H1 (cell line): ENCODE measurements around the gene FBXL17. TPM values are rescaled to one million over a fixed set of nuclear protein-coding genes. Genes with fewer than 3 reads are reported as not detected.

ENCODE experiments used
- CTCF ChIA-PET: fragments of 300-600 bp; sonication (Branson Sonifier 250); formaldehyde crosslinking; loops from one replicate; lab custom pipeline; 2021; ENCODE audit not compliant: partially characterized antibody; lab: Charles Lee
- POLR2A ChIA-PET: fragments of 300-600 bp; sonication (Branson Sonifier 250); formaldehyde crosslinking; loops from one replicate; lab custom pipeline; 2021; ENCODE audit warnings: inconsistent platforms; ENCODE audit not compliant: partially characterized antibody; lab: Charles Lee
- DNase-seq, 2 experiments: peaks; one replicate each; pipeline versions ENCODE4 v3.0.0 to v3.0.0-alpha.2; 2010 to 2022; ENCODE audit warnings: low spot score in 2 of 2, low read depth in 1 of 2, mixed read lengths in 1 of 2
- FAIRE-seq: peaks from 2 replicates; lab custom pipeline; 2011; peaks lifted over from hg19 to GRCh38; lab: Jason Lieb, UNC
- H2AFZ ChIP-seq: 2 replicates; pipeline ENCODE4 v1.8.1; 2012; ENCODE audit warnings: low read length, inconsistent platforms
- H2AK5ac ChIP-seq: 2 replicates; pipeline ENCODE4 v1.6.1; 2013; ENCODE audit warnings: low read depth, low read length
- H2BK120ac ChIP-seq: replicated peaks from 2 replicates; pipeline ENCODE3; 2013; ENCODE audit warnings: low read depth, low read length, inconsistent platforms
- H2BK12ac ChIP-seq: 2 replicates; pipeline ENCODE4 v1.6.1; 2013; ENCODE audit warnings: low read depth, low read length
- H2BK15ac ChIP-seq: 2 replicates; pipeline ENCODE4 v1.6.1; 2013; ENCODE audit warnings: low read length
- H2BK20ac ChIP-seq: 2 replicates; pipeline ENCODE4 v1.6.1; 2013; ENCODE audit warnings: low read length
- H2BK5ac ChIP-seq: 2 replicates; pipeline ENCODE4 v1.6.1; 2013; ENCODE audit warnings: low read depth, low read length
- H3K14ac ChIP-seq: 2 replicates; pipeline ENCODE4 v1.6.1; 2013; ENCODE audit warnings: inconsistent platforms; ENCODE audit not compliant: insufficient read length
- H3K18ac ChIP-seq: 2 replicates; pipeline ENCODE4 v1.6.1; 2013; ENCODE audit warnings: low read length; ENCODE audit errors: extremely low read depth
- H3K23ac ChIP-seq: 2 replicates; pipeline ENCODE4 v1.6.1; 2013; ENCODE audit warnings: inconsistent platforms; ENCODE audit not compliant: insufficient read length
- H3K23me2 ChIP-seq: 2 replicates; pipeline ENCODE4 v1.6.1; 2013; ENCODE audit warnings: low read depth, low read length
- H3K27ac ChIP-seq: 2 replicates; pipeline ENCODE4 v1.6.1; 2011; ENCODE audit warnings: low read depth, low read length, inconsistent platforms
- H3K27me3 ChIP-seq, 4 experiments: replicated peaks in 1 of 4; 1 replicate in 1 of 4; 2 replicates in 3 of 4; pipeline versions ENCODE4 v1.6.1 to v1.8.1; 2011 to 2013; ENCODE audit warnings: low read length in 3 of 4, mild to moderate bottlenecking in 3 of 4, inconsistent platforms in 2 of 4, mixed read lengths in 2 of 4, moderate library complexity in 1 of 4; ENCODE audit not compliant: control insufficient read depth in 3 of 4, insufficient read depth in 3 of 4; ENCODE audit errors: extremely low read depth in 1 of 4
- H3K36me3 ChIP-seq, 4 experiments: 2 replicates each; pipeline versions ENCODE4 v1.6.1 to v1.8.1; 2011 to 2013; ENCODE audit warnings: mild to moderate bottlenecking in 4 of 4, low read length in 3 of 4, moderate library complexity in 2 of 4, control low read depth in 1 of 4, inconsistent platforms in 1 of 4; ENCODE audit not compliant: insufficient read depth in 4 of 4, control insufficient read depth in 2 of 4
- H3K4ac ChIP-seq: replicated peaks from 2 replicates; pipeline ENCODE3; 2013; ENCODE audit warnings: low read length, low read depth, mixed read lengths, inconsistent platforms; ENCODE audit not compliant: insufficient read length
- H3K4me1 ChIP-seq, 4 experiments: replicated peaks in 1 of 4; 1 replicate in 1 of 4; 2 replicates in 3 of 4; pipeline versions ENCODE4 v1.6.1 to v1.8.1; 2011 to 2013; ENCODE audit warnings: low read length in 3 of 4, inconsistent platforms in 2 of 4, mixed read lengths in 1 of 4; ENCODE audit not compliant: insufficient read depth in 4 of 4, control insufficient read depth in 3 of 4
- H3K4me2 ChIP-seq, 2 experiments: 2 replicates each; pipeline versions ENCODE4 v1.6.1 to v1.8.1; 2011 to 2013; ENCODE audit warnings: low read depth in 2 of 2, low read length in 2 of 2, control low read depth in 1 of 2, inconsistent platforms in 1 of 2, mild to moderate bottlenecking in 1 of 2; ENCODE audit not compliant: insufficient read depth in 1 of 2
- H3K4me3 ChIP-seq, 4 experiments: fragments of 200-600, 300-600 bp in 1 of 4; sonication (generic), shearing (Covaris generic), sonication (Bioruptor Twin) in 1 of 4; 2 replicates each; pipeline versions ENCODE4 v1.5.1 to v1.8.1; 2011 to 2016; ENCODE audit warnings: low read length in 4 of 4, low read depth in 3 of 4, control low read depth in 2 of 4, inconsistent platforms in 2 of 4, mild to moderate bottlenecking in 2 of 4, mixed read lengths in 1 of 4, moderate library complexity in 1 of 4; ENCODE audit not compliant: insufficient read depth in 2 of 4; ENCODE audit errors: extremely low read depth in 1 of 4
- H3K56ac ChIP-seq: replicated peaks from 2 replicates; pipeline ENCODE3; 2013; ENCODE audit warnings: low read depth, mild to moderate bottlenecking, mixed read lengths, low read length, inconsistent platforms; ENCODE audit not compliant: insufficient read length
- H3K79me1 ChIP-seq: 2 replicates; pipeline ENCODE4 v1.6.1; 2013; ENCODE audit warnings: low read depth, low read length, control low read depth
- H3K79me2 ChIP-seq, 2 experiments: 2 replicates each; pipeline versions ENCODE4 v1.6.1 to v1.8.1; 2012 to 2013; ENCODE audit warnings: low read length in 2 of 2, mild to moderate bottlenecking in 2 of 2, inconsistent platforms in 1 of 2; ENCODE audit not compliant: insufficient read depth in 2 of 2, control insufficient read depth in 1 of 2
- H3K9ac ChIP-seq, 4 experiments: replicated peaks in 1 of 4; 1 replicate in 1 of 4; 2 replicates in 3 of 4; pipeline versions ENCODE4 v1.6.1 to v1.8.1; 2011 to 2013; ENCODE audit warnings: low read depth in 3 of 4, low read length in 3 of 4, control low read depth in 2 of 4, mild to moderate bottlenecking in 2 of 4, moderate library complexity in 2 of 4, inconsistent platforms in 1 of 4; ENCODE audit errors: extremely low read depth in 1 of 4
- H3K9me3 ChIP-seq, 2 experiments: 2 replicates each; pipeline versions ENCODE4 v1.6.1 to v1.8.1; 2012 to 2013; ENCODE audit warnings: mild to moderate bottlenecking in 2 of 2, moderate library complexity in 2 of 2, control low read depth in 1 of 2, inconsistent platforms in 1 of 2, low read depth in 1 of 2, low read length in 1 of 2, mixed read lengths in 1 of 2; ENCODE audit not compliant: insufficient read depth in 2 of 2
- H4K20me1 ChIP-seq, 2 experiments: replicated peaks in 1 of 2; 2 replicates each; pipeline versions ENCODE3 to v1.8.1; 2011 to 2013; ENCODE audit warnings: inconsistent platforms in 2 of 2, low read length in 2 of 2, mild to moderate bottlenecking in 1 of 2; ENCODE audit not compliant: insufficient read depth in 2 of 2, control insufficient read depth in 1 of 2
- H4K5ac ChIP-seq: 2 replicates; pipeline ENCODE4 v1.6.1; 2013; ENCODE audit warnings: low read length, low read depth, mixed read lengths, inconsistent platforms; ENCODE audit not compliant: insufficient read length
- H4K8ac ChIP-seq: 2 replicates; pipeline ENCODE4 v1.8.0; 2013; ENCODE audit warnings: mild to moderate bottlenecking, moderate library complexity, low read length, inconsistent platforms; ENCODE audit not compliant: insufficient read depth; ENCODE audit errors: extremely low read depth
- H4K91ac ChIP-seq: replicated peaks from 2 replicates; pipeline ENCODE3; 2013; ENCODE audit warnings: low read length, mixed read lengths, inconsistent platforms; ENCODE audit not compliant: insufficient read length
- BACH1 ChIP-seq: IDR thresholded peaks from 2 replicates; pipeline ENCODE4 v1.6.1; 2012; ENCODE audit warnings: low read length, improper control_type of control experiment
- CBX5 ChIP-seq: fragments of 300-800, 300-1000 bp; sonication (generic); IDR thresholded peaks from 2 replicates; pipeline ENCODE4 v1.7.1; 2016; ENCODE audit warnings: antibody characterized with exemption, low read length, low read depth
- CHD2 ChIP-seq: IDR thresholded peaks from 2 replicates; pipeline ENCODE4 v1.6.1; 2012; ENCODE audit warnings: low read length, improper control_type of control experiment
- CTBP2 ChIP-seq: IDR thresholded peaks from 2 replicates; pipeline ENCODE4 v1.7.0; 2011; ENCODE audit warnings: borderline replicate concordance, mild to moderate bottlenecking, moderate library complexity, mixed read lengths, low read length; ENCODE audit not compliant: insufficient read depth, insufficient read length
- GABPA ChIP-seq: IDR thresholded peaks from 2 replicates; pipeline ENCODE4 v1.6.1; 2011; ENCODE audit warnings: mild to moderate bottlenecking, low read length, moderate library complexity, borderline replicate concordance; ENCODE audit not compliant: insufficient read depth
- JUND ChIP-seq: IDR thresholded peaks from 2 replicates; pipeline ENCODE4 v1.6.1; 2011; ENCODE audit warnings: mild to moderate bottlenecking, improper control_type of control experiment, low read length
- KDM5A ChIP-seq: fragments of 200-600 bp; IDR thresholded peaks from 2 replicates; pipeline ENCODE4 v1.7.1; 2012; ENCODE audit warnings: mild to moderate bottlenecking, low read length, inconsistent platforms, mixed read lengths
- RFX5 ChIP-seq: IDR thresholded peaks from 2 replicates; pipeline ENCODE4 v1.6.1; 2011; ENCODE audit warnings: low read depth, low read length, improper control_type of control experiment, borderline replicate concordance
- RNF2 ChIP-seq: fragments of 200-900, 300-1000 bp; sonication (generic); IDR thresholded peaks from 2 replicates; pipeline ENCODE4 v1.7.1; 2016; ENCODE audit warnings: borderline replicate concordance, low read depth, mild to moderate bottlenecking, antibody characterized with exemption, low read length; ENCODE audit not compliant: poor library complexity, severe bottlenecking; ENCODE audit errors: missing control alignments
- TAF7 ChIP-seq: optimal IDR thresholded peaks from 2 replicates; pipeline ENCODE3; 2011; ENCODE audit warnings: low read depth, mild to moderate bottlenecking, inconsistent platforms, low read length, moderate library complexity, borderline replicate concordance
- TBP ChIP-seq: IDR thresholded peaks from 2 replicates; pipeline ENCODE4 v1.6.1; 2011; ENCODE audit warnings: low read depth, low read length, improper control_type of control experiment
- TCF12 ChIP-seq: IDR thresholded peaks from 2 replicates; pipeline ENCODE4 v1.6.1; 2011; ENCODE audit warnings: low read depth, mild to moderate bottlenecking, low read length
- YY1 ChIP-seq: IDR thresholded peaks from 2 replicates; pipeline ENCODE4 v1.6.1; 2011; ENCODE audit warnings: low read depth, mild to moderate bottlenecking, low read length
- polyA plus RNA-seq, 7 experiments: library from polyadenylated mRNA; depleted of rRNA in 3 of 7; stranded (reverse) in 5 of 7; unstranded in 2 of 7; fragments of >200 nt in 5 of 7; fragments of 200-250 nt in 2 of 7; gene quantifications; 1 replicate in 5 of 7; 2 replicates in 1 of 7; 4 replicates in 1 of 7; pipeline versions ENCODE4 v1.2.1 to v1.2.3, GENCODE V29; 2011 to 2013; ENCODE audit warnings: missing spikeins in 2 of 7, mixed read lengths in 2 of 7
- total RNA-seq: library from RNA; stranded (reverse); fragmentation: NEBNext Ultra II Directional; extraction: Animal tissue kit (Norgen Biotek cat#: 25700); gene quantifications from 2 replicates; pipeline ENCODE4 v1.2.1, GENCODE V29; 2021
- TF ChIP-seq, protein P1 (sequence below): IDR thresholded peaks from 2 replicates; pipeline ENCODE4 v1.6.1; 2012; ENCODE audit warnings: inconsistent platforms

Gene FBXL17
- total and polyA plus RNA-seq, 2 of the 8 experiments (the other 6 are each of a cell fraction or from before 2014, with no cell fraction given) = 0.35 to 4.3 TPM

DNA sequence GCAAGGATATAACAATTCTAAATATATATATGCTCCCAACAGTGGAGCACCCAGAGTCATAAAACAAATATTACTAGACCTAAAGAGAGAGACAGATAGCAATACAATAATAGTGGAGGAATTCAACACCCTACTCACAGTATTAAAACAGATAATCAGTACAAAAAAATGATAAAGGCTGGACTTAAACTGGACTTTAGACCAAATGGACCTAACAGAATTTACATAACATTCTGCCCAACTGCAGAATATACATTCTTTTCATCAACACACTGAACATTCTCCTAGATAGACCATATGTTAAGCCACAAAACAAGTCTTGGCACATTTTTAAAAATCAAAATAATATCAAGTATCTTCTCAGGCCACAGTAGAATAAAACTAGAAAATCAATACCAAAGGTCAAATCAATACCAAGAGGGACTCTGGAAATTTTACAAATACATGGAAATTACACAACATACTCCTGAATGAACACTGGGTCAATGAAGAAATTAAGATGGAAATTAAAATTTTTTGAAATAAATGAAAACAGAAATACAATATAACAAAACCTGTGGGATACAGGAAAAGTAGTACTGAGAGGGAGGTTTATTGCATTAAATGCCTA lies 100.8 kb downstream of the FBXL17 start:
- no peak overlapping the region for H2BK15ac ChIP-seq
- ChIA-PET CTCF (interaction anchor here (0.6 kb wide), 1 partner anchor 10 kb away, joined by 3 read pairs; no protein-coding TSS in a partner anchor), POLR2A (no interaction called here)
- no peaks in the 10 kb centered on the region for H3K79me2 ChIP-seq
- no peak overlapping the region for H4K5ac ChIP-seq
- no peak overlapping the region for H3K4me2 ChIP-seq
- no peaks in the 10 kb centered on the region for H3K79me1 ChIP-seq
- DNase-seq = no peak
- no peak overlapping the region for H4K91ac ChIP-seq
- no peak overlapping the region for H3K14ac ChIP-seq
- no peak overlapping the region for H2AFZ ChIP-seq
- no peaks in the 10 kb centered on the region; the same call in 1 of the 2 replicates for H3K23me2 ChIP-seq
- FAIRE-seq = no peak
- H2BK12ac ChIP-seq = no peak overlapping the region
- no peak overlapping the region for H3K4me3 ChIP-seq
- H3K56ac ChIP-seq = no peak overlapping the region
- no peaks in the 10 kb centered on the region for H3K36me3 ChIP-seq
- no peak overlapping the region for H2AK5ac ChIP-seq
- H3K4ac ChIP-seq = no peak overlapping the region
- no peak overlapping the region for H4K8ac ChIP-seq
- H3K18ac ChIP-seq = no peak overlapping the region
- no peak overlapping the region for H2BK5ac ChIP-seq
- H2BK120ac ChIP-seq = no peak overlapping the region
- no peak overlapping the region for H3K27ac ChIP-seq
- no peaks in the 10 kb centered on the region for H3K27me3 ChIP-seq
- H2BK20ac ChIP-seq = no peak overlapping the region
- H4K20me1 ChIP-seq = no peaks in the 10 kb centered on the region
- H3K9ac ChIP-seq = no peak overlapping the region
- H3K9me3 ChIP-seq = no peaks in the 10 kb centered on the region
- H3K23ac ChIP-seq = no peak overlapping the region
- peaks cover 0 to 2% (median 0%) of the 10 kb centered on the region in 4 experiments; a peak in 3 of 7 replicates for H3K4me1 ChIP-seq
- no peak for TF ChIP-seq CTBP2
- no peak for TF ChIP-seq CBX5
- no peak for TF ChIP-seq YY1
- TF ChIP-seq KDM5A = no peak
- TF ChIP-seq RFX5 = no peak
- no peak for TF ChIP-seq GABPA
- no peak for TF ChIP-seq TAF7
- TF ChIP-seq JUND = no peak
- TF ChIP-seq BACH1 = no peak
- TF ChIP-seq TBP = no peak
- no peak for TF ChIP-seq CHD2
- TF ChIP-seq TCF12 = no peak
- TF ChIP-seq RNF2 = no peak
- TF ChIP-seq, protein P1, sequence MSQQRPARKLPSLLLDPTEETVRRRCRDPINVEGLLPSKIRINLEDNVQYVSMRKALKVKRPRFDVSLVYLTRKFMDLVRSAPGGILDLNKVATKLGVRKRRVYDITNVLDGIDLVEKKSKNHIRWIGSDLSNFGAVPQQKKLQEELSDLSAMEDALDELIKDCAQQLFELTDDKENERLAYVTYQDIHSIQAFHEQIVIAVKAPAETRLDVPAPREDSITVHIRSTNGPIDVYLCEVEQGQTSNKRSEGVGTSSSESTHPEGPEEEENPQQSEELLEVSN = no peak
